ENCODE measurements around the gene LRRC61. TPM values are rescaled to one million over a fixed set of nuclear protein-coding genes. Genes with fewer than 3 reads are reported as not detected.
A peak's percentile ranks its signal among the peaks of the same experiment; 100 is the strongest.

The LRRC61 gene
- total RNA-seq, 2 experiments from 2014 or later: not detected

DNA sequence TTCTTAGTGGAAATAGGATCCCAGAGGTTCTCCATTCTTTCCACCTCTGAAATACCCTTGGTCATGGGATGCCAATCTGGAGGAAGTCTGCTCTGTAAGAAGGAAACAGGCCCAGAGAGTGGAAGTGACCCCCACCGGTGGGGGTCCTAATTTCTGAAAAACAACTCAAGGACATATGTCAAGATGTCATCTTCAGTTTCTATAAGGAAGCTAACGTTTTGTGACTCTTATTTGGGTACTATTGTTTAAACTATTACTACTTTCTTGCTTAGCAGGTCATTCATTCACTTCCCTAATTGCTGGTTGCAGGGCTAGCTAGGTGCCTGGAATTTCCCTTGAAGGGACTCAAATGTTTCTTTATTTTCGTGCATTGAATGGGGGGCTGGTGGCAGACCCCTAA, 54.0 kb downstream of the LRRC61 start:
- Histone ChIP-seq H3K79me2 (ENCODE audit: insufficient read depth, low read depth, low read length) (no peaks in the 10 kb centered on the region), H3K36me3 (ENCODE audit: insufficient read depth, low read length) (no peaks in the 10 kb centered on the region), H3K27ac (ENCODE audit: low read depth, low read length, poor library complexity, severe bottlenecking) (peak overlapping the region; percentile 24), H3K4me2 (ENCODE audit: low read length) (peak overlapping the region; percentile 94), H3K9me3 (ENCODE audit: low read length) (no peaks in the 10 kb centered on the region), H3K4me1 (ENCODE audit: insufficient read depth, low read length, poor library complexity, severe bottlenecking) (peaks cover 66% of the 10 kb centered on the region), H3K4me3 (ENCODE audit: low read depth, low read length, poor library complexity, severe bottlenecking) (peak overlapping the region; percentile 93), H2AFZ (ENCODE audit: low read length) (no peak overlapping the region), H3K9me2 (ENCODE audit: insufficient read depth, low read length) (no peaks in the 10 kb centered on the region), H4K20me1 (ENCODE audit: insufficient read depth, low read length) (no peaks in the 10 kb centered on the region)
- peak; percentile 33 for DNase-seq (ENCODE audit: low spot score)
- CTCF ChIA-PET (ENCODE audit: unreplicated experiment): no interaction called here
- POLR2A ChIA-PET: interaction anchor here (1.0 to 2.1 kb wide), 6 partner anchors 8 to 30 kb away, joined by 3 to 16 read pairs (median 11); partner anchors contain the start of gene REPIN1
- TF ChIP-seq, protein P1, sequence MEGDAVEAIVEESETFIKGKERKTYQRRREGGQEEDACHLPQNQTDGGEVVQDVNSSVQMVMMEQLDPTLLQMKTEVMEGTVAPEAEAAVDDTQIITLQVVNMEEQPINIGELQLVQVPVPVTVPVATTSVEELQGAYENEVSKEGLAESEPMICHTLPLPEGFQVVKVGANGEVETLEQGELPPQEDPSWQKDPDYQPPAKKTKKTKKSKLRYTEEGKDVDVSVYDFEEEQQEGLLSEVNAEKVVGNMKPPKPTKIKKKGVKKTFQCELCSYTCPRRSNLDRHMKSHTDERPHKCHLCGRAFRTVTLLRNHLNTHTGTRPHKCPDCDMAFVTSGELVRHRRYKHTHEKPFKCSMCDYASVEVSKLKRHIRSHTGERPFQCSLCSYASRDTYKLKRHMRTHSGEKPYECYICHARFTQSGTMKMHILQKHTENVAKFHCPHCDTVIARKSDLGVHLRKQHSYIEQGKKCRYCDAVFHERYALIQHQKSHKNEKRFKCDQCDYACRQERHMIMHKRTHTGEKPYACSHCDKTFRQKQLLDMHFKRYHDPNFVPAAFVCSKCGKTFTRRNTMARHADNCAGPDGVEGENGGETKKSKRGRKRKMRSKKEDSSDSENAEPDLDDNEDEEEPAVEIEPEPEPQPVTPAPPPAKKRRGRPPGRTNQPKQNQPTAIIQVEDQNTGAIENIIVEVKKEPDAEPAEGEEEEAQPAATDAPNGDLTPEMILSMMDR (conservative IDR thresholded peaks at IDR 0.05; ENCODE audit: low read length): no peak
- no peak for TF ChIP-seq EZH2phosphoT487 (IDR thresholded peaks at IDR 0.05; ENCODE audit: borderline replicate concordance, low read depth, low read length)
- BruUV-seq (replicated peaks): no TSS peak
- intact Hi-C loops (cut with micrococcal nuclease; ENCODE audit: unreplicated experiment): loop anchor here (10.0 kb wide), 2 partner anchors 512 to 598 kb away; partner anchors contain the start of gene KCNH2

DNA sequence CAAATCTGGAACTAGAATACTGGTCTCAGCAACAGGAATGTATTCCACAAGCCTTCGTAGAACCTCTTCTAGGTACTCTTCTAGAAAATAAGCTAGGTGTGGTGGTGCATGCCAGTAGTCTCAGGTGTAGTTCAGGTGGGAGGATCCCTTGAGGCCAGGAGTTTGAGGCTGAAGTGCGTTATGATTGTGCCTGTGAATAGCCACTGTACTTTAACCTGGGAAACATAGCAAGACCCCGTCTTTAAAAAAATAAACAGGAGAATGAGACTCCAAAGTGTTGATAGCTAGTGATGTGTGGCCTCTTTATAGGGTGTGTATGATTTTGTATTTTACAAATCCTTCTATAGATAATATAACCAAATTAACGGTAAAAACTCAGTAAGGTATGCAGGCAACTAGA, 54.5 kb downstream of the LRRC61 start:
- Histone ChIP-seq H4K20me1 (ENCODE audit: insufficient read depth, low read length) (no peaks in the 10 kb centered on the region), H2AFZ (ENCODE audit: low read length) (no peak overlapping the region), H3K9me2 (ENCODE audit: insufficient read depth, low read length) (no peaks in the 10 kb centered on the region), H3K27ac (ENCODE audit: low read depth, low read length, poor library complexity, severe bottlenecking) (peak overlapping the region; percentile 24), H3K36me3 (ENCODE audit: insufficient read depth, low read length) (no peaks in the 10 kb centered on the region), H3K9me3 (ENCODE audit: low read length) (no peaks in the 10 kb centered on the region), H3K4me2 (ENCODE audit: low read length) (peak overlapping the region; percentile 94), H3K79me2 (ENCODE audit: insufficient read depth, low read depth, low read length) (no peaks in the 10 kb centered on the region), H3K4me1 (ENCODE audit: insufficient read depth, low read length, poor library complexity, severe bottlenecking) (peaks cover 71% of the 10 kb centered on the region), H3K4me3 (ENCODE audit: low read depth, low read length, poor library complexity, severe bottlenecking) (peak overlapping the region; percentile 93)
- DNase-seq (ENCODE audit: low spot score): no peak
- BruUV-seq (replicated peaks): no TSS peak
- intact Hi-C loops (cut with micrococcal nuclease; ENCODE audit: unreplicated experiment): loop anchor here (10.0 kb wide), 2 partner anchors 513 to 597 kb away; partner anchors contain the start of gene KCNH2
- ChIA-PET CTCF (ENCODE audit: unreplicated experiment) (interaction anchor here (1.1 kb wide), 1 partner anchor 9 kb away, joined by 3 read pairs; the partner anchor contains the start of gene REPIN1), POLR2A (interaction anchor here (1.0 to 2.1 kb wide), 6 partner anchors 9 to 29 kb away, joined by 3 to 16 read pairs (median 11); partner anchors contain the start of gene REPIN1)
- TF ChIP-seq, protein P1 (conservative IDR thresholded peaks at IDR 0.05; ENCODE audit: low read length): no peak
- TF ChIP-seq EZH2phosphoT487 (IDR thresholded peaks at IDR 0.05; ENCODE audit: borderline replicate concordance, low read depth, low read length): no peak

Measured in OCI-LY7 (cell line).